ENCODE results near the gene CIITA.
A peak's percentile ranks its signal among the peaks of the same experiment; 100 is the strongest.
"Not testable (repeated sequence)": the region's sequence is repeated elsewhere in the genome, so short reads cannot be mapped to it uniquely, and the experiment has no call there.

CIITA gene

DNA sequence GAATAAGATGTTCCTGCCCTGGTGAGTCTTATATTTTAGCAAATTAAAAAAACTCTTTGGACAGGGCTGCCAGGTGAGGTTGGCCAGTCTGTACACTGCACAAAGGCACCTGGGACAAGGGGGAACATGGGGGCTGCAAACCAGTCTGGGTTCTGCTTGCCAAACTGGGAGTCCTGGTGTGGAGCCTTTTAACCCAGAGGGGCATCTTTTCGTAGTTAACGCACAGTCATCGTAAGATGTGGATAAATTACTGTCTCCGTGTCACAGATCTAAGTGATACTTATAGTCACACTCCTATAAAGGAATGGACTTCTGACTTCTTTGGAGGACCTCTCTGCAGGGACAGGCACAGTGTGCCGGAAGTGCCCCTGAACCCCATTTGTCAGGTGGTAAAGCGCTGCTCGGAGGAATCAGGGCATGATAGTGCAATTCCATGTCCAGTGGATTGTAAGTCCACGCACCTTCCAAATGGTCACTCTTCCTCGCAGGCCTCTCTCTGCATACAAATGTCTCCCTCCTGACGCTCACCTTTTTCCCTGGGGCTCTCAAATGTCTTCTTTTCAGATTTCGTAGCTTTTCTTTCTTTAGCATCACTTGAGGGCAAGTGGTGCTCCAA lies 50.6 kb downstream of the CIITA start:
- POLR2A ChIA-PET (ENCODE audit: low non-redundant PET) = no interaction called here
- no peak for DNase-seq (ENCODE audit: low spot score)
- TF ChIP-seq, protein P1, sequence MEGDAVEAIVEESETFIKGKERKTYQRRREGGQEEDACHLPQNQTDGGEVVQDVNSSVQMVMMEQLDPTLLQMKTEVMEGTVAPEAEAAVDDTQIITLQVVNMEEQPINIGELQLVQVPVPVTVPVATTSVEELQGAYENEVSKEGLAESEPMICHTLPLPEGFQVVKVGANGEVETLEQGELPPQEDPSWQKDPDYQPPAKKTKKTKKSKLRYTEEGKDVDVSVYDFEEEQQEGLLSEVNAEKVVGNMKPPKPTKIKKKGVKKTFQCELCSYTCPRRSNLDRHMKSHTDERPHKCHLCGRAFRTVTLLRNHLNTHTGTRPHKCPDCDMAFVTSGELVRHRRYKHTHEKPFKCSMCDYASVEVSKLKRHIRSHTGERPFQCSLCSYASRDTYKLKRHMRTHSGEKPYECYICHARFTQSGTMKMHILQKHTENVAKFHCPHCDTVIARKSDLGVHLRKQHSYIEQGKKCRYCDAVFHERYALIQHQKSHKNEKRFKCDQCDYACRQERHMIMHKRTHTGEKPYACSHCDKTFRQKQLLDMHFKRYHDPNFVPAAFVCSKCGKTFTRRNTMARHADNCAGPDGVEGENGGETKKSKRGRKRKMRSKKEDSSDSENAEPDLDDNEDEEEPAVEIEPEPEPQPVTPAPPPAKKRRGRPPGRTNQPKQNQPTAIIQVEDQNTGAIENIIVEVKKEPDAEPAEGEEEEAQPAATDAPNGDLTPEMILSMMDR (conservative IDR thresholded peaks at IDR 0.05; ENCODE audit: low read depth) = no peak
- H3K27ac ChIP-seq = no peak overlapping the region
- CTCF ChIA-PET = interaction anchor here (0.6 to 1.7 kb wide), 2 partner anchors 9 to 329 kb away, joined by 3 to 9 read pairs; no protein-coding TSS in a partner anchor

DNA sequence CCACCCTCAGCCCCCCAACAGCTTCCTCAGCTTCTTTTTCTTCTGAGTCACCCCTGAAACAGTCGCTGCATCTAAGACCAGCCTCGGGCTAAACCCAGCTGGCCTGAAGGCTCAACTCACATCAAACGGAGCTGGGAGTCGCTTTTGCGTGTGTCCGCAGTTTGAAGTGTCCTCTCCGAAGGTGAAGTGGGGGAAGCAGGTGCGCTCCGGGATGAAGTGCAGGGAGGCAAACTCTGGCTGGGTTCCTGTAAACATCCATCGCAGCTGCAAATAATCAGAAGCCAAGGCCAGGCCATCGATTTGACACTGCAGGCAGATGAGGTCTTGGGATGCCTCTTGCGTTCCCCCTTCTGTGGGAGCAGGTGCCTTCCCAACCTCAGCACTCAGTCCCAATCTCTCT lies 52.1 kb downstream of the CIITA start:
- CTCF ChIA-PET = interaction anchor here (0.6 kb wide), 1 partner anchor 22 kb away, joined by 5 read pairs; no protein-coding TSS in a partner anchor
- DNase-seq (ENCODE audit: low spot score); H3K27ac ChIP-seq; POLR2A ChIA-PET (ENCODE audit: low non-redundant PET): not testable (repeated sequence)

DNA sequence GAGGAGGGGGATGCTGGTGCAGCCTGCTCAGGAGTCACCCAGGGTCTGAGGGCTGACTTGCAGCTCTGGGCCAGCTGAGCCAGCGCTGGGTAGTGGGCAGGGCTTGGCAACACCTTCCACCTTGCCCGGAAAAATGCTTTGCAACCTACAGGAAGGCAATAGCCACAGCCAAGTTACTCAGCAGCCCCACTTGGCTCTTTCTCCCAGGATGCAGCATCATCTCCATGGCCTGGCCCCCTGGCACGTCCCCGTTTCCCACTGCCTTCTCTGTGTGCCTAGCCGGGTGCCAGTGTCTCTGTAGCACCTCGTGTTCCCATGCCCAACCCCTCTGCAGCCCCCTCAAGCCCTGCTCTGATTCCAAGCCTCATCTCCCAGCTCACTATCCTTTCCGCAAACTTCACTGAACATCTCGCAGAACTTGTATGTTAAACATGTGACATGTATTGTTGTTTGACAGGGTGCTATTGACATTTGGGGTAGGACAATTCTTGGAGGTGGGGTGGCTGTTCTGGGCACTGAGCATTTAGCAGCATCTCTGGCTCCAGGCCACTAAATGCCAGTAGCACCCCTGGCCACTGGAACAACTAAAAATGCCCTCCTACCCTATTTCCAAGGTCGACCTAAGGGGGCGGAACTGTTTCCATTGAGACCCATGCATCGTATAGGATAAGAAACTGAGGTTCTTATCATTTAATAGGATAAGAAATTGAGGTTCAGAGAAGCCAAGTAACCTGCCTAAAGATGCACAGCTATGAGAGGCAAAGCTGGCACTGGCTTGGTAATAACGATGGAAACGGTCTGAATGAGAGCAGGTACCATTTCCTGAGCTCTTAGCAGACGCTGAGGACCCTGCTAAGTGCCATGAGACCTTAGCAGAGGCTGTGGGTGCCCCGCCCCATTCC lies 53.1 kb downstream of the CIITA start:
- peak overlapping the region; percentile 28; the same call in 1 of the 2 replicates for H3K27ac ChIP-seq
- TF ChIP-seq, protein P1 (conservative IDR thresholded peaks at IDR 0.05; ENCODE audit: low read depth) = no peak
- ChIA-PET CTCF (interaction anchor here (0.6 to 1.0 kb wide), 2 partner anchors 8 to 11 kb away, joined by 3 read pairs; no protein-coding TSS in a partner anchor), POLR2A (ENCODE audit: low non-redundant PET) (no interaction called here)
- DNase-seq (ENCODE audit: low spot score) = no peak

DNA sequence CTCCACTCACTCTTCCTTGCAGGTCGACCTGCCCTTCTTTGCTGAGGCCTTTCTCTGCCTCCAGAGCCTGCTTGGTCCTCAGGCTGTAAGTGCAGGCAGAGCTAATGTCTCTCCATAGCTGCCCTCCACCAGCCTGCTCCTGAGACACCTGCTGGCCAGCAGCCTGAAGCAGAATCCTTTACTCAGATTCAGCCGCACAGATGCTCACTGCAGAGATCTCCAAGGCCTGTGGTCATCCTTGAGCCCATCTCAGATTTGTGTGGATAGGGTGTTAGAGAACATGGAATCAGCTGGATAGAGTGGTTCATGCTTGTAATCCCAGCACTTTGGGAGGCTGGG lies 53.7 kb downstream of the CIITA start:
- POLR2A ChIA-PET (ENCODE audit: low non-redundant PET) = no interaction called here
- TF ChIP-seq, protein P1 (conservative IDR thresholded peaks at IDR 0.05; ENCODE audit: low read depth) = no peak
- no peak overlapping the region for H3K27ac ChIP-seq
- CTCF ChIA-PET = interaction anchor here (0.6 to 1.0 kb wide), 3 partner anchors 8 to 194 kb away, joined by 3 to 5 read pairs (median 3); no protein-coding TSS in a partner anchor
- DNase-seq (ENCODE audit: low spot score) = no peak

DNA sequence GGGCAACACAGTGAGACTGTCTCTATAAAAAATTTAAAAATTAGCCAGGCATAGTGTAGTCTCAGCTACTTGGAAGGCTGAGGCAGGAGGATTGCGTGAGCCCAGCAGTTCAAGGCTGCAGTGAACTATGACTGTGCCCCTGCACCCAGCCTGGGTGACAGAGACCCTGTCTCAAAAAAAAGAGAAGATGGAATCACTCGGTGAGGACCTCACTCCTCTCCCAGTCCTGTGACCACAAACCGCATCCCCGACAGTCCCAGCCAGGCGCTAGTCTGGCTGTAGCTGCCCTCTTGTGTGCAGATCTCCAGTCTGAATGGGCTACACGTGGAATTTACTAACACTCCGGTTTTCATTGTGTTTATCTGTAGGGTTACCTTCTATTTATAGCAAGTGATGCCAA lies 54.1 kb downstream of the CIITA start:
- CTCF ChIA-PET = interaction anchor here (0.6 to 1.0 kb wide), 2 partner anchors 12 to 194 kb away, joined by 3 to 5 read pairs; no protein-coding TSS in a partner anchor
- no peak for DNase-seq (ENCODE audit: low spot score)
- H3K27ac ChIP-seq = no peak overlapping the region
- POLR2A ChIA-PET (ENCODE audit: low non-redundant PET) = no interaction called here
- TF ChIP-seq, protein P1 (conservative IDR thresholded peaks at IDR 0.05; ENCODE audit: low read depth) = no peak

DNA sequence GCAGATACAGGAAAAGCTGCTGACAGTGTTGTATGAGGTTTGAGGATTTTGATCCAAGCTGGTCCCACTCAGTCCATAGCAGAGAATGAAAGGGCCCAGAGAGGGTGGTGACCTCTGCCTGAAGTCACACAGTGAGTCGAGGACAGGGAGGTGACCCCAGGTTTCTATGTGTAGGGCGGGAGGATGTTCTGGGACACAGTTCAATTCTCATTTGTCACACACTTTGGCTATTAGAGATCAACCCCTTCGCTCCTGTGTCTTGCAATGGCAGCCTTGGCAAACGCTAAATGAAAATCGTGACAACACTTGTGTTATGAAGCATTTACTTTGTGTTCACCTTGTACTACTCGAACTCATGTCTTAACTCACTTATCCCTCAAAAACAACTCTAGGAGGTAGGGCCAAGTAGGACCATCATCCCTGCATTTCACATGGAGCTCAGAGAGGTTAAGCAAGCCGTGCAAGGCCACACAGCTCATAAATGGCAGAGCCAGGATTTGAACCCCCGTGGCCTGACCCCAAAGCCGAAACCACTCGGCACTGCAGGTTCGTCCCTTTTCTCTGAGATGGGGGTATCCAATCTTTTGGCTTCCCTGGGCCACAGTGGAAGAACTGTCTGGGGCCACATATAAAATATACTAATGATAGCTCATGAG lies 55.1 kb downstream of the CIITA start:
- ChIA-PET CTCF (no interaction called here), POLR2A (ENCODE audit: low non-redundant PET) (no interaction called here)
- TF ChIP-seq, protein P1 (conservative IDR thresholded peaks at IDR 0.05; ENCODE audit: low read depth) = no peak
- no peak for DNase-seq (ENCODE audit: low spot score)
- H3K27ac ChIP-seq = no peak overlapping the region
